Stimulated activated CD8-positive, alpha-beta memory T cell treated with anti-CD3 and anti-CD28 coated beads, Interleukin-15, amount 100 ng/mL, for 48 hours (primary cell): Measurements from ENCODE around the gene CLNK.

Source experiments
- DNase-seq, 2 donors: peaks; one replicate each; pipeline ENCODE4 v3.0.0-alpha.2; 2020; ENCODE audit warnings: low read depth in 2 of 2

CLNK gene

DNA sequence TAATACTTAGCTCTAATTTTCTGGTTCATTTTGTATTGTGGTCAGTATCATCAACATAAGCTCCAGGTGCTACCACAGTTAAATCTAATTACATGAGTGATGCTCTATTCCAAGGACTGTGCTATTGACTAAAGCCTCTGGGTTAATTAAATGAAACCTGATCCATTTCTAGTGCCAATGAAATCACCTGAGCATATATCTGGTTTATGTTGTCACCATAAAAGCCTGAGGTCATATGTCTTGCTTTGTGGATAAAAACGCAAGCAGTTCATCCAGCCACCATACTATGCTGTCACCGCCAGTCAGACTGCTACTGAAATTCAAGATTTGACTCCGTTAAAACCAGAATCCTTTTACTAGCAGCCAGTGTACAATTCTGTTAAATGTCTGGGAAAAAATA, 163.1 kb downstream of the CLNK start:
- DNase-seq, result no peak

DNA sequence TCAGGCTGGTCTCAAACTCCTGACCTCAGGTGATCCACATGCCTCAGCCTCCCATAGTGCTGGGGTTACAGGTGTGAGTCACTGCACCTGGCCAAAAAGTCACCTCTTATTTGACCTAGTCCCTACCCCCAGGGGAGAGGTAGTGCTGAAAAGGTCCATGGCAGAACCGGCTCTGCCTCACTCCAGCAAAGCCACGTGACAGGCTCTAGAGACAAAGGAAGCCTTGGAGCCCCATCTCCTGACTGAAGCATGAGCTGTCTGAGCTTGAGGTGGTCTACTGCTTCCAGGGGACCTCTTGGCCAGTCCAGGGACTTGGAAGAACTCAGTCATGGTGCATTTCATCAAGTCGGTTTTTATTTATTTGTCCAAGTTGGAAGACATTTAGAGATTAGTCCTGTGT, 174.8 kb downstream of the CLNK start:
- no peak for DNase-seq

DNA sequence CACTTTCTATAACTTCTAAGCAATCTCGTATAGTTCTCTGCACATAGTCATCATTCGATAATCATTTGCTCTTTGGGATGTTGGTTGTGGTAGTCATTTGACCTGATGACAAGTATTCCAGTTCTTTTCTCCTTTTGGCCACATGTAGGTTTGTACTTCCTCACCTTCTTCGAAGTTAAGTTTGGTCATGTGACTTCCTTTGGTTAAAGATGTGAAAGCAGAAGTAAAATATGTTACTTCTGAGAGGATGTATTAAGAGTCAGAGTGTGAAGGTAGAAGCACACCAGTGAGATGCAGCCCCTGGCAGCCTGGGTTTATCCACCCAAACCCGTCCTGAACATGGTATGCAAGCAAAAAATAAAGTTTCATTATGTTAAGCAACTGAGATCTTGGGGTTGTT, 178.5 kb downstream of the CLNK start:
- DNase-seq, result no peak

DNA sequence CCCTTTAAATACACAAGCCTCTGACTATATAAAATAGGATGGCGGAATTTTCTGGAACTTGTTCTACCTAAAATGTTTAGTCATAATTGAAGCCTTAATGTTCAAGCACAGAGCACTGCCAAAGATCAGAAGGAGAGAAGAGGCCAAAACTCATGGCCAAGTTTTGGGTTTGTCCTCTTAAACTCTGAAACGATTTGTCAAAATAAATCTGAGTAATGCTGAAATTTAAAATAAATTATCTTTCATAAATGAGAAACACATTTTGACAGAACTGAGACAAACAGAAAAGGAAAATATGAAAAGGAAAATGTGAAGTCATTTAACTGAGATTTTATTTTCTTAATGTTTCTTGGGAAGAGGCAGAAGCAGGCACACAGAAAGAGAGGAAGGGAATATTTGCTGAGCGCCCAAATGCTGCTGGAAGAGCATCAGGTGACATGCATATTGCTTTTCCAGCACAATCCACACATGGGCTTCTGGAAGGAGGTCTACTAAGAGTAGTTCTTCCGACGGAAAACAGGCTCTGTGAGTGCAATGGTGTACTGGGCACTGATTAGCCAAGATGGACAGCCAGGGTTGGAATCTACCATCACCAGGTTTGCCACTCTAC, 179.9 kb downstream of the CLNK start:
- DNase-seq, result no peak

- no peak for DNase-seq
Measured at GRCh38 chr4:10502717-10503116, 181.9 kb downstream of the CLNK start.

DNA sequence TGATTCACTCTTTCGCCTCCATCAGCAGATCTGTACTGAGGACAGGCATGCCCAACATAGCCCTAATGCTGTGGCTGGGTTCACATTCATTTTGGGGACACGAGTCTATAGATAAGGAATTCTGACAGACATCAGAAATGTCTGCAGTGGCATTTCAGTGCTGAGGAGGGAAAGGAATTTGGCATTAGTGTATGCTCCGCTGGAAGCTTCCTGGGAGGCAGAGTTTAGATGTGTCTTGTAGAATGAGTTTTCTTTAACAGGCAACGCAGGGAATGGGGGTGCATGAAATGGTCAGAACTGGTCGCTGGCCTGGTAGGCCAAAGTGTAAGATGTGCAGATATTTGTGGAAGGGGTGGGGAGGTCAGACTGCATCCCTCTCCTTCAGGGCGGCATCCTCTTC, 183.8 kb downstream of the CLNK start:
- DNase-seq, result no peak

DNA sequence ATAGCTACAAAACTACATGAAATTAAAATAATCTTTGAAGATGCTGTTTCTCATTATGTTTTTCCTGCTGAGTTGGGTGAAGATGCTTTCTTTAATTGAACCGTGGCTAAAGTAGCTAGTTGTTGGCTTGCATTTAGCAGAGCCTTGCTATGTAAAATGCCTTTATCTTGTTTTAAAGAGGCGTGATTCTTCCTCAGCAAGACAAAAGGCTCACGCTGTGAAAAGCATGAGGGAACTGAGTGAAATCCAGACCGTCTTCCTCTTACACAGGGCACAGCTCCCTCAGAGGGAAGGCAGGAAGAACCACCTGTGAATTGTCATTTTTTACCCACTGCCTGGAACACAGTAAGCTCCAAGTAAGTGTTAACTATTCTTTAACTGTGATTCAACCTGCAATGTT, 188.4 kb downstream of the CLNK start:
- no peak for DNase-seq

- no peak for DNase-seq
Measured at GRCh38 chr4:10495651-10496050, 188.9 kb downstream of the CLNK start.

GRCh38 chr4:10492464-10492863, 192.1 kb downstream of the CLNK start:
- DNase-seq, result no peak

DNA sequence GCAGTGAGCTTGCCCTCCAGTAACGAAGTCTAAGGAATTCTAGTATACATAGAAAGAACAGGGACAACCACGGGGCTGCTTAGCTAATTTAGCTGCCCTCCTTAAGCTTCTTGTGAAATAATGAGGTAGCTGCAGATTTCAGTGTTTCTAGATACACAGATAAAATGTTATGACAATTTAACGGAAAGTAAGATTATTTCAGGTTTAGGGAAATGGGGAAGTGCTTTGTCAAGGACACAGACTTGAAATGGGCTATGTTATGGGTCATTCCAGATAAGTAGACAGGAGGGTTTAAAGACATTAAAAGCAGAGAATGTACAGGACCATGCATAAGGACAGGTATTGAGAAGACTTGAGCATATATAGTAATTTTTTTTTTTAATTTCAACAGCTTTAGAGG, 193.2 kb downstream of the CLNK start:
- no peak for DNase-seq

GRCh38 chr4:10490996-10491395, 193.6 kb downstream of the CLNK start:
- no peak for DNase-seq

DNA sequence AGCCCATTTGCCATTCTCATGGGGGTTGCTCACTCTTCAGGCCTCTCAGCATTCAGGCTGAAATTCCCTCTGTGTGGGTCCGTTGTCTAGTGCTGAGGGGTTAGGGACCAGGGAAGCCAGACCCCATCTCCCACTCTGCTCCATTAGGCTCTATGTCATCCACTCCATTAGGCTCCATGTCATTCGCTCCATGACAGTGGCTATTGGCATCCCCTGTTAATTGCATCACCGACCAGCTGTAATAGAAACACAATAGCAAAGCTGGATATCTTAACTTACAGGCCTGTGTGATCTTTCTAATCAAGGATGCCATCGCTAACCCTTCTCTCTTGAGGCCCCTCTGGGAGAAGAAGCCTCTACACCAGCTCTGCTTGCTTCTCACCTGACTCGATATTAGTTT, 201.7 kb downstream of the CLNK start:
- DNase-seq, result no peak

- no peak for DNase-seq
Measured at GRCh38 chr4:10480616-10481015, 204.0 kb downstream of the CLNK start.

DNA sequence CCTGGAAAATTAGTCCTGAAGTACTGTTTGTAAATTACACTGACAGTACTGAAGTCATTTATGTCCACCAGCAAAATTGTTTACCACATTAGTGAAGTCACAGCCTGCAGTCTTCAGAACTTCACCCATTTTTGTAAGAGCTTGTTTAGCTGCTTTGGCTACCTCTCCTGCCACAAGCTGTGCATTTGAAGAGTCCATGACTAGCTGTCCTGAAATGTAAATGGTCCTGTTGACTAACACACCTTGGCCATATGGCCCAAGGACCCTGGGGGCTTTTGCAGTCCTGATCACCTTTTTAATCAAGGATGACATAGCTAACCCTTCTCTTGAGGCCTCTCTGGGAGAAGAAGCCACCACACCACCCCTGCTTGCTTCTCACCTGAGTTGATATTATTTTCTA, 205.9 kb downstream of the CLNK start:
- no peak for DNase-seq

- DNase-seq, result no peak
Measured at GRCh38 chr4:10470505-10470904, 214.1 kb downstream of the CLNK start.

DNA sequence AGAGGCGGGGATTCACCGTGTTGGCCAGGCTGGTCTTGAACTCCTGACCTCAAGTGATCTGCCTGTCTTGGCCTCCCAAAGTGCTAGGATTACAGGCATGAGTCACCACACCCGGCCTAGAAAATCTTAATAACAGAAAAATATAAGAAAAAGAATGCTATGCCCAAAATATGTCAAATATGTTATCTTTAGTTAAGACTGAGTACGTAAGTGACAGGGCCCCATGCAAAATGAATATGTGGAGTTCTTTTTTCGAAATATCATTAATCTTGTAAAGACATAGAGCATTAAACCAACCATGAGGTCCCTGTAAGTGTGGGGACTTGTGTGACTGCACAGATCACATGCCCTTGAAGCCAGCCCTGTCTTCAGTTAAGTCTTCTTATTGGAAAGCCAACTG, 218.4 kb downstream of the CLNK start:
- no peak for DNase-seq

GRCh38 chr4:10462876-10463275, 221.7 kb downstream of the CLNK start:
- DNase-seq, result no peak

- no peak for DNase-seq
Measured at GRCh38 chr4:10461850-10462400, 222.6 kb downstream of the CLNK start.

DNA sequence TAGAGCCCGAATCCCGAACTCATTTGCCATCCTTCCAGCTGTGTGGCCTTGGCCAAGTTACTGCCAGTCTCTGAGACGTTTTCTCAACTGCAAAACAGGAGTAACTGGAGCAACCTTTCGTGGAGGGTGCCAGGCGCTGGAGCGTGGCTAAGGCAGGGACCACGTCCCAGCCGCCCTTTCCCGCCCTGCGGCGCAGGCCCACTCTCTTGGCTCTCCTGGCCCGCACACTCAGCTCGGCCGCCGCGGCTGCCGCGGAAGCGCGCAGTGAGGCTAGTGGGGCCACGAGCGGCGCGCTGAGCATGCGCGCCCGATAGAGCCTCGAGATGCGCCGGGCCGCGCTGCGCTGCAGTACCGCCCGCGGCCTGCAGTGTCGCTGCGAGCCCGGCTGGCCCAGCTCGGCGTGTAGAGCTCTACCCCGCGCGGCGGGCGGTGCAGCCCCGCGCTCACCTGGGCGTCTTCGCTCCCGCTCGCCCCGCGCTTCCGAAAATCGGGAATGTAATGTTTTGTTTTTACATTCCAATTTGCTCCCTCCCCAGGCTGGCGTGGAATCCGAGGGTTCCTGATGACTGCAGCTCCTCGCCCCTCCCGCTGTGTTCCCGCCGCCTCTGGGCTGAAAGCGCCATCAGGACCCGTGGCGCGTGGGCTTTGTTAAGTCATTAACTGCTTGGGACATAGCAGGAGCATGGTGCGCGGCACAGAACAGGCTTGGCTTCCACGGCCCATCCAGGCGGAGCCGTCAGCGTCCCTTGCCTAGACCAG, 223.3 kb downstream of the CLNK start:
- DNase-seq, result peak; percentile 65 to 67

- peak; percentile 19 to 58 for DNase-seq
Measured at GRCh38 chr4:10460313-10461047, 224.1 kb downstream of the CLNK start.

DNA sequence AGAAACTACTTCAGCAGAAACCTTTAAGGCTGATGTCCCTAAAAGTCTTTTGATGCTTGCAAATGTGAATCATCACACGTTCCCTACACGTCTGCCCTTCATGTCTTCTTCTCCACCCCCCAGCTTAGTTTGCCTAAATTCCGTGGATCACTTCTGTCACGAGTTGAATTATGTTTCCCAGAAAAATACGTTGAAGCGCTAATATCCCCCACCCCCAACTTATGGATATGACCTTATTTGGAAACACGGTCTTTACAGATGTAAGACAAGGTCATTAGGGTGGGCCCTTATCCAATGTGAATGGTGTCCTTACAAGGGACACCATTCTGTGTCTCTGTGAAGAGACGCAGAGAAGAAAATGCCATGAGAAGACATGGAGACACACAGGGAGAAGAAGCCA, 225.3 kb downstream of the CLNK start:
- DNase-seq, result no peak

DNA sequence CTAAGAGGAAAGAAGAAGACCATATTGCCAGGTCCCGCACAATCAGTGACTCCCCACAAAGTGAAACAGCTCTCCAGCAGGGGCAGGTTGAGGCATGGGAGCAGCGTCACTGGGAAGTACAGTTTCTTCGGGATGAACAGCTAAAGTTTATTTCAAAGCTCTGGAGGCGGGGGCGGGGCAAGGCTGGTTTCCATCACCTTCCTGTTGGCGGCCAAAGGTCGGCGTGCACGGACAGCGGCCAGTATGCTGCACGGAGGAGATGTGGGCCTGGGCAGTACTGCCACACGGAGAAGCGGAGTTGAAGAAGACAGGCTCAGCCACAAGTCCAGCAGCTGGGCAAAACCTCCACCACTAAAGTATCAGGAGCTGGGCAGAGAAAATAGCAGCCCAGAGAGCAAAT, 226.4 kb downstream of the CLNK start:
- no peak for DNase-seq
